Measurements from ENCODE around the gene SOX13.

The SOX13 gene

GRCh38 chr1:204108312-204109141 lies 35.6 kb downstream of the SOX13 start:
- DNase-seq, result no peak

- DNase-seq, result no peak
Observed at GRCh38 chr1:204110894-204111633, 38.1 kb downstream of the SOX13 start.

DNA sequence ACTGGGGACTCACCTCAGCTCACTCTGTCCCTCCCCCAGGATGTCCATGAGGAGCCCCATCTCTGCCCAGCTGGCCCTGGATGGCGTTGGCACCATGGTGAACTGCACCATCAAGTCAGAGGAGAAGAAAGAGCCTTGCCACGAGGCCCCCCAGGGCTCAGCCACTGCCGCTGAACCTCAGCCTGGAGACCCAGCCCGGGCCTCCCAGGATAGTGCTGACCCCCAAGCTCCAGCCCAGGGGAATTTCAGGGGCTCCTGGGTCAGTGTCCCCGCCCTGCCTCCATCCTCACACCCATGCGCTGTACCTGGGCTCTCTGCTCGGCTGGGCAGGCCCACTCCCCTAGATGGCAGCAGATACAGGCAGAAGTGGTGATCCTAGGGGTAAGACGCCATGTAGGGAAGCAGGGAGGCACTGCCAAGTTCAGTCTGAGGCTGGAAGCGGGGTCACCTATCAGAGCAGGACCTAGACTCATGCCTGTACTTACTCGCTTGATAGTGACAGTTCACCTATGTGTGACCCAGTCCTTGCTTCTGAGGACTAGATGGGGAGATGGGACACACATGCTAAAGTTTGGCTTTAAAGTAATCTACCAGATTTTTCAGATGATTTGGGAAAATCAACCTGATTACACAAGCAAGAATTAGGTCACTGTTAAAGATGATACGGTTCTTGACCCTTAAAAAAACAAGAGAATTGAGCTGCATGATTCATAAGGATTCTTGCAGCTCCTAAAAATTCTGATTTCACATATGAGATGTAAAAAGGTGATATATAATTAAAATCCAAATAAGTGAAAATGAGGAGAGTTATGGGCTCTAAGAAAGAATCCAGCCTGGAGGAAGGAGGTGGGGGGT lies 40.2 kb downstream of the SOX13 start:
- DNase-seq, result no peak

GRCh38 chr1:204113896-204114295 lies 41.0 kb downstream of the SOX13 start:
- peak; percentile 56 to 73 for DNase-seq

DNA sequence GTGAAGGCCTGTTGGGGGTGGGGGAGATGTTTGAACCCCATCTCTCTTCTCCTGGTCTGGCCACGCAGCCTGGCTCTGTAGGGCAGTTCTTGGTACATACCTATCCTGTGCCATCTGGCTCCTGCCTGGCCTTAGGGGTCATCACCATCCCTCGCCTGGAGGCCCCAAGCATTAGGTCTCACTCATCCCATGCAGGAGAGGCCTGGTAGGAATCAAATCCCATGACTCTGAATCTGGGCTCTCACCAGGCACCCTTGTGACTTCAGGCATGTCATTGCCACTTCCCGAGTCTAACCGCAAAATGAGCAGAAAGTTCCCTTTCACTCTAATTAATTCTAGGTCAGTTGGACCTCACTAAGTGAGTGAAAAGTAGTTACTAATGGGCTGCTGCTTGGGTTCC lies 41.7 kb downstream of the SOX13 start:
- peak; percentile 78 to 86 for DNase-seq

DNA sequence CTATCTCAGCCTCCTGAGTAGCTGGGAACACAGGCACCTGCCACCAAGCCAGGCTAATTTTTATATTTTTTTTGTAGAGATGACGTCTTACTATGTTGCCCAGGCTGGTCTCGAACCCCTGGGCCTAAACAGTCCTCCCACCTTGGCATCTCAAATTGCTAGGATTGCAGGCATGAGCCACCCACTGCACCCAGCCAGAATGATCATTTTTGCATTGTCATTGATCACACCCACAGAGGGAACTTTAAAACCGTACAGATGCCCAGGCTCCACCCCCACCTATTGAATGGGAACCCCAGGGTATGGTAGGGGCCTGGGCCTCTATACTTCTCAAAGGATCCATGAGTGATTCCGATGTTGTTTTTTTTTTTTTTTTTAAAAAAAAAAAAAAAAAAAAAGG lies 42.2 kb downstream of the SOX13 start:
- peak; percentile 28 to 59 for DNase-seq

DNA sequence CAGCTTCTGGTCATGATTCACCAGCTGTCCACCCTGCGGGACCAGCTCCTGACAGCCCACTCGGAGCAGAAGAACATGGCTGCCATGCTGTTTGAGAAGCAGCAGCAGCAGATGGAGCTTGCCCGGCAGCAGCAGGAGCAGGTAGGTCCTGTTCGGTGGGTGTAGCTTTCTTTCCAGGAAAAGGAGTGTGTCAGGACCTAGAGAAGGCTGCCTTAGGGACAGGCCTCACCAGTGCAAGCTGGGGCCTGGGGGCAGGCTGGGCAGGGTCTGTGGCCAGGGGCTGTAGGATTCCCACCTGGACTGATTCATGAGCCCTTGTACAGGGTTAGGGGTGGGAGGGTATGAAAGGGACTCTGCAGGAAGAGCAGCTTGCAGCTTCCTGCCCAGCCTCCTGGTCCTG lies 43.6 kb downstream of the SOX13 start:
- DNase-seq, result no peak

GRCh38 chr1:204121840-204122555 lies 49.1 kb downstream of the SOX13 start:
- DNase-seq, result no peak

DNA sequence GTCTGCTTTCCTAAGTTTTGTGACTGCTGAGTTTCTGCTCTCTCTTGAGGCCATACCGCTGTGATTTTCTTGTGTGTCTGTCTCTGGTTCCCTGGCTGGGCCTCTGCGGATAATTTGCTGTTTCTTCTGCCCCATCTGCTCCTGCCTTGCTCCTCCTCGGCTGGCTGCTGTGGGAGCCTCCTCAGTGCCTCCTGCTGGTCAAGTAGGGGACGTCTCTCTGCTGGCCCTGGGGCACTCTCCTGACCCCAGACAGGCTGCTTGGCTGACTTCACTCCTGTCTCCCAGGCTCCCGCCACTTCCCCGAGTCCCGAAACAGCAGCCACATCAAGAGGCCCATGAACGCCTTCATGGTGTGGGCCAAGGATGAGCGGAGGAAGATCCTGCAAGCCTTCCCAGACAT lies 50.5 kb downstream of the SOX13 start:
- DNase-seq, result peak; percentile 21 to 39

DNA sequence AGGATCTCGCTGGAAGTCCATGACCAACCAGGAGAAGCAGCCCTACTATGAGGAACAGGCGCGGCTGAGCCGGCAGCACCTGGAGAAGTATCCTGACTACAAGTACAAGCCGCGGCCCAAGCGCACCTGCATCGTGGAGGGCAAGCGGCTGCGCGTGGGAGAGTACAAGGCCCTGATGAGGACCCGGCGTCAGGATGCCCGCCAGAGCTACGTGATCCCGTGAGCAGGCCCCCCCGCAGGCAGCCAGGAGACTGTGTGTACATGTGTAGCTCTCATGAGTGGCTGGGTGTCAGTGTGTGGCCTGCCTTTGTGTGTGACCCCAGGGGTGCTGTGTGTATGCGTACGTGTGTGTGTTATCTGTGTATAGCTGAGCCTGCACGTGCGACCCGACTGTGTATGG lies 51.7 kb downstream of the SOX13 start:
- no peak for DNase-seq

DNA sequence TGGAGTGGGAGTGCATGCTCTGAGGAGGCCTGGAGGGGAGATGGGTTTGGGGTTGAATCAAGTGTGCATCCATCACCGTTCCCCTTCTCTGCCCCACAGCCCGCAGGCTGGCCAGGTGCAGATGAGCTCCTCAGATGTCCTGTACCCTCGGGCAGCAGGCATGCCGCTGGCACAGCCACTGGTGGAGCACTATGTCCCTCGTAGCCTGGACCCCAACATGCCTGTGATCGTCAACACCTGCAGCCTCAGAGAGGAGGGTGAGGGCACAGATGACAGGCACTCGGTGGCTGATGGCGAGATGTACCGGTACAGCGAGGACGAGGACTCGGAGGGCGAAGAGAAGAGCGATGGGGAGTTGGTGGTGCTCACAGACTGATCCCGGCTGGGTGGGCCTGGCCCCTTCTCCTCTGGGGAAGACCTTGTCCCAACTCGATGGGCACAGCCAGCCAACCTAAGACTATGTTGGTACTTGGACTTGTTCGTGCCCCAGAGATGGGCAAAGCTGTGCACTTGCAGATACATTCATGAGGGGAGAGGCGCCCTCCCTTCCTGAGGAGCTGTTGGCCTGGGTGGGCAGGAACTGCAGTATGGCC lies 52.9 kb downstream of the SOX13 start:
- no peak for DNase-seq

GRCh38 chr1:204126386-204126785 lies 53.5 kb downstream of the SOX13 start:
- DNase-seq, result no peak

DNA sequence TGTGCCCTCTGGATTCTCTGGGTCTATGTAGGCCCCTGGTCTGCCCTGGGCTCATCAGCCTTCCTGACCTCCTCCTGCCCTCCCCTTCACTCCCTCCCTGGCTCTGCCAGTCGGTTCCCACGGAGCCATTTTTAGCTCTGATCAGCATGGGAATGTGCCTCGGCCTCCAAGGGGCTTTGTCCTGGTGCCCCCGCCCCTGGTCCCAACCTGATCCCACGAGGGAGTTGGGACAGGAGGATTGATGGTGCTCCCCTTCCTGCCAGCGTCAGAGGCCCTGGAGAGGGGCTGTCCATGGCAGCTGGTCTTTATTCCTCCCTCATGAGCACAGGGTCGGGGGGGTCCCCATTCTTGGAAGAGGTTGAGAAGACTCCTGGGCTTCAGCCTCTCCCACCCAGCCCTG lies 54.0 kb downstream of the SOX13 start:
- DNase-seq, result no peak

- DNase-seq, result peak; percentile 74 to 76
Observed at GRCh38 chr1:204127597-204128242, 54.8 kb downstream of the SOX13 start.

GRCh38 chr1:204128464-204128963 lies 55.6 kb downstream of the SOX13 start:
- DNase-seq, result no peak

DNA sequence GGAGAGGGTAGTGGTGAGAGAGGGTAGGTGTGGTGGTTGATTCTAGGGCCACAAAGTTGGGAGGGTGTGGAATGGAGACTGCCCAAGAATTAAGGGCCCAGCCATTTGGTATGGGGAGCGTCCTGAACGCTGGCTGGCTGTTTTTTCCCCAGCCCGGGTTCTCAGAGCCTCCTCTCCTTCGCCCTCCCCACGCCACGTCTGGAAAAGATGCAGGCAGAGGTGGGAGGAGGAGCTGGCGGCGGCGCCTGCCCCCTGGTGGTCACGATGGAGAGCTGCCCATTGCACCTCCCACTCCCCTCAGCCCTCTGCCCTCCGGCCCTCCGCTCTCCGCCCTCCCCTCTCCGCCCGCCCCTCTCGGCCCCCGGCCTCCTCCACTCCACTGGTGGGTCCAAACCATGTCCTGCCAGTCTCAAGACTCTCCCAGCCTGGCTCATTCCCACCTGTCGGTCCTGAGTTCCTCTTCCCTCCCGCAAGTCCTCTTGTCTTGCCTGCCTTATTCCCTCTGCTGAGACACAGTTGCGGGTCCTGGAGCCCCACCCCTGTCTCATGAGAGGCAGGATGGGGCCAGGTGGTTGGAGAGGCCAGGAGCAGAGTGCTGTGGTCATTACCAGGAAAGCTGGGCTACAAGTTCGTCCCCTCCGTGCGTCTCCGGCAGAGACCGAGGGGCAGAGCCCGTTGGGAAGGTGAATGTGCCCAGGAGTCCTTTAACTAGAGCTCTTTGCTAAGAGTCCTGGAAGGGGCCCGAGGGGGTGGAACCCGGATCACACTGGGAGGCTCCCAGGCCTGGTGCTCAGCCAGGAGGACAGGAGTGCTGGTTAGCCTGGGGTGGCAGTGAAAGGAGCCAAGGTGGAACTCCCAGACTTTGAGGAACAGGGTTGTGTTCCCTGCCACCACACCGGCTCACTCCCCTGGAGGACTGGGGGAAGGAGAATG lies 56.3 kb downstream of the SOX13 start:
- DNase-seq, result peak; percentile 37 to 60

DNA sequence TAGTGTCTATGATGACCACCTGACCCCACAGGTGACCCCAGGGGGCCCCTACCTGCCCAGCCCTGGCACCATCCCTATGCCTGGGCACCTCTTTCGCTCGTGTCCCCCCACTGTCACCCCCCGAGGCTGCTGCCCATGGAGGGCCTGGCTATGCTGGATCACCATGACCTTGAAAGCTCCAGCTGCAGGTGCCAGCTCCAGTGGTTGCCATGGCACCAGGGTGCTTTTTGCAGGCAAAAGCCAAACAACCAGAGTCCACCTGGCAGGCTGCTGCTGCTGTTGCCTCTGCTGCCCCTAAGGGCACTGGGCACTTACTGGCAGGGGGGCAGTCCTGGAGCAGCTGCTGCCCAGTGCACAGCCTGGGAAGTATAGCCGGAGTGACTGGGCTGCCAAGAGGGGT lies 57.3 kb downstream of the SOX13 start:
- DNase-seq, result no peak

- DNase-seq, result no peak
Observed at GRCh38 chr1:204130981-204131892, 58.3 kb downstream of the SOX13 start.

DNA sequence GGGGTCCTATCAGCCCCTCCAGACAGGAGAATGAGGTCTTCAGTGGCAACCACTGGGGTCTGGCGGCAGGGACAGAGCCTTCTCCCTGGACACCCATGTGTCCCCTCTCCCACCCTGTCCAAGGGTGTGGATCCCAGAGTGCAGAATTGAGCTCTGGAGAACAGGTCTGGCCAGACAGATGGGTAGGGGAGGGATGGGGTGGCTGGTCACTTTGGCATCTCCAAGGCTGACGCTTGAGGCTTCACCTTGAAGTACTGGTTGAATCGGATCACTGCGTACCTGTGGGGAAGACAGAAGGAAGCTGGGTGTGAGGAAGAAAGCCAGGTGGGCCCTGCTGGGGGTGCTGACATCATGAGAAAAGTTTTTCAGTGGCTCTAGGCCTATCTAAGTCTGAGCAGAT lies 59.1 kb downstream of the SOX13 start:
- DNase-seq, result no peak

Measured in inflammatory macrophage (primary cell).